ENCODE measurements around the gene GFI1B. TPM values are rescaled to one million over a fixed set of nuclear protein-coding genes. Genes with fewer than 3 reads are reported as not detected.

Gene GFI1B
- total RNA-seq, 2 experiments from 2014 or later, result not detected

- DNase-seq, result no peak
- no peak for ATAC-seq
- CTCF ChIA-PET, result interaction anchor here (1.5 to 2.5 kb wide), 2 partner anchors 9 to 35 kb away, joined by 3 to 8 read pairs; partner anchors contain the start of gene GFI1B
- no peaks in the 10 kb centered on the region for H3K36me3 Mint-ChIP-seq (ENCODE audit: low read depth)
- no peaks in the 10 kb centered on the region for H3K9me3 Mint-ChIP-seq
- H3K4me1 Mint-ChIP-seq (ENCODE audit: low read depth), result peaks cover 3% of the 10 kb centered on the region
- H3K27me3 Mint-ChIP-seq, result peaks cover 3% of the 10 kb centered on the region
- POLR2A ChIA-PET, result no interaction called here
- TF ChIP-seq CTCF (IDR thresholded peaks at IDR 0.05), result no peak
- intact Hi-C loops (cut with micrococcal nuclease), result no loop called here
- no peak overlapping the region for H3K4me3 Mint-ChIP-seq
- H3K27ac Mint-ChIP-seq, result no peak overlapping the region
These were observed 8.7 kb upstream of the GFI1B start for GRCh38 chr9:132969783-132970182.

GRCh38 chr9:132970324-132971062 is 8.0 kb upstream of the GFI1B start:
- intact Hi-C loops (cut with micrococcal nuclease), result no loop called here
- Mint-ChIP-seq H3K27ac (no peak overlapping the region), H3K36me3 (ENCODE audit: low read depth) (no peaks in the 10 kb centered on the region), H3K4me1 (ENCODE audit: low read depth) (peaks cover 3% of the 10 kb centered on the region), H3K27me3 (peaks cover 5% of the 10 kb centered on the region), H3K9me3 (no peaks in the 10 kb centered on the region), H3K4me3 (no peak overlapping the region)
- CTCF ChIA-PET, result interaction anchor here (1.5 to 2.5 kb wide), 2 partner anchors 36 to 68 kb away, joined by 8 to 10 read pairs; no protein-coding TSS in a partner anchor
- ATAC-seq (no peak), DNase-seq (no peak)
- POLR2A ChIA-PET, result no interaction called here
- no peak for TF ChIP-seq CTCF (IDR thresholded peaks at IDR 0.05)

- DNase-seq (no peak), ATAC-seq (no peak)
- TF ChIP-seq CTCF (IDR thresholded peaks at IDR 0.05), result no peak
- no peaks in the 10 kb centered on the region for H3K9me3 Mint-ChIP-seq
- POLR2A ChIA-PET, result no interaction called here
- intact Hi-C loops (cut with micrococcal nuclease), result no loop called here
- H3K27ac Mint-ChIP-seq, result no peak overlapping the region
- H3K4me1 Mint-ChIP-seq (ENCODE audit: low read depth), result peaks cover 3% of the 10 kb centered on the region
- H3K4me3 Mint-ChIP-seq, result no peak overlapping the region
- no peaks in the 10 kb centered on the region for H3K36me3 Mint-ChIP-seq (ENCODE audit: low read depth)
- CTCF ChIA-PET, result interaction anchor here (0.7 to 3.4 kb wide), 9 partner anchors 19 to 70 kb away, joined by 3 to 8 read pairs (median 4); no protein-coding TSS in a partner anchor
- H3K27me3 Mint-ChIP-seq, result peaks cover 11% of the 10 kb centered on the region
These were observed 5.3 kb upstream of the GFI1B start for GRCh38 chr9:132973166-132973565.

- H3K27ac Mint-ChIP-seq, result no peak overlapping the region
- H3K4me3 Mint-ChIP-seq, result no peak overlapping the region
- peaks cover 15% of the 10 kb centered on the region for H3K27me3 Mint-ChIP-seq
- no peak for TF ChIP-seq CTCF (IDR thresholded peaks at IDR 0.05)
- DNase-seq, result peak; percentile 36
- ChIA-PET CTCF (interaction anchor here (0.8 to 3.4 kb wide), 6 partner anchors 18 to 69 kb away, joined by 3 to 8 read pairs (median 4); no protein-coding TSS in a partner anchor), POLR2A (no interaction called here)
- peaks cover 5% of the 10 kb centered on the region for H3K4me1 Mint-ChIP-seq (ENCODE audit: low read depth)
- no peak for ATAC-seq
- no peaks in the 10 kb centered on the region for H3K9me3 Mint-ChIP-seq
- intact Hi-C loops (cut with micrococcal nuclease), result no loop called here
- no peaks in the 10 kb centered on the region for H3K36me3 Mint-ChIP-seq (ENCODE audit: low read depth)
These were observed 4.8 kb upstream of the GFI1B start for GRCh38 chr9:132973713-132974112.

- H3K27ac Mint-ChIP-seq, result no peak overlapping the region
- peaks cover 29% of the 10 kb centered on the region for H3K27me3 Mint-ChIP-seq
- POLR2A ChIA-PET, result interaction anchor here (0.7 kb wide), 1 partner anchor 172 kb away, joined by 3 read pairs; no protein-coding TSS in a partner anchor
These were observed 2.5 kb upstream of the GFI1B start for GRCh38 chr9:132975961-132976360.

More at GRCh38 chr9:132975961-132976360, 2.5 kb upstream of the GFI1B start:
- Mint-ChIP-seq H3K36me3 (ENCODE audit: low read depth) (no peaks in the 10 kb centered on the region), H3K9me3 (no peaks in the 10 kb centered on the region), H3K4me3 (no peak overlapping the region), H3K4me1 (ENCODE audit: low read depth) (peaks cover 5% of the 10 kb centered on the region)
- DNase-seq, result no peak
- CTCF ChIA-PET, result interaction anchor here (0.6 to 2.0 kb wide), 3 partner anchors 12 to 162 kb away, joined by 3 to 7 read pairs (median 5); no protein-coding TSS in a partner anchor
- TF ChIP-seq CTCF (IDR thresholded peaks at IDR 0.05), result no peak
- ATAC-seq, result no peak
- intact Hi-C loops (cut with micrococcal nuclease), result no loop called here
